IMR-90 (cell line): ENCODE data around the gene FAM131B. TPM values are rescaled to one million over a fixed set of nuclear protein-coding genes. Genes with fewer than 3 reads are reported as not detected.

Source experiments
- ATAC-seq: fragments of 200-7000 bp; cut with Tn5 transposase; 2 replicates; pipeline ENCODE4 v1.9.1; 2020; ENCODE audit warnings: low read depth, mild to moderate bottlenecking, moderate library complexity
- BruUV-seq: library from RNA; stranded (reverse); fragments of 400-500 nt; replicated peaks from 2 replicates; lab custom pipeline; 2021; lab: Mats Ljungman, UMichigan
- CTCF ChIA-PET: fragments of 300-600 bp; formaldehyde crosslinking; extraction: SDS; loops from one replicate; lab custom pipeline; 2021; ENCODE audit warnings: antibody characterized with exemption; lab: Yijun Ruan, JAX
- POLR2A ChIA-PET: fragments of 300-600 bp; sonication (Branson Sonifier 250); formaldehyde crosslinking; loops from one replicate; lab custom pipeline; 2022; ENCODE audit warnings: antibody characterized with exemption; ENCODE audit not compliant: unreplicated experiment; lab: Charles Lee
- DNase-seq: peaks from one replicate; pipeline ENCODE4 v3.0.0; 2013
- H2AFZ ChIP-seq: replicated peaks from 2 replicates; pipeline ENCODE3; 2013; ENCODE audit warnings: low read length, mild to moderate bottlenecking; ENCODE audit not compliant: poor library complexity
- H2AK5ac ChIP-seq: 2 replicates; pipeline ENCODE4 v1.6.1; 2013; ENCODE audit warnings: low read depth, low read length, inconsistent platforms
- H2AK9ac ChIP-seq: replicated peaks from 2 replicates; pipeline ENCODE3; 2013; ENCODE audit warnings: mild to moderate bottlenecking, low read depth, low read length, moderate library complexity; ENCODE audit not compliant: poor library complexity
- H2BK120ac ChIP-seq: 2 replicates; pipeline ENCODE4 v1.6.1; 2013; ENCODE audit warnings: low read depth, low read length, inconsistent platforms
- H2BK15ac ChIP-seq: 3 replicates; pipeline ENCODE4 v1.6.1; 2013; ENCODE audit warnings: low read depth, low read length, inconsistent platforms
- H2BK20ac ChIP-seq: 2 replicates; pipeline ENCODE4 v1.6.1; 2013; ENCODE audit warnings: low read depth, mild to moderate bottlenecking, inconsistent platforms, low read length, moderate library complexity
- H2BK5ac ChIP-seq: 2 replicates; pipeline ENCODE4 v1.6.1; 2013; ENCODE audit warnings: mild to moderate bottlenecking, low read depth, low read length, inconsistent platforms; ENCODE audit not compliant: poor library complexity, severe bottlenecking
- H3K14ac ChIP-seq: replicated peaks from 2 replicates; pipeline ENCODE4 v1.6.1; 2013; ENCODE audit warnings: low read depth, low read length, inconsistent platforms
- H3K18ac ChIP-seq: 2 replicates; pipeline ENCODE4 v1.6.1; 2013; ENCODE audit warnings: low read depth, low read length, control low read depth
- H3K23ac ChIP-seq: 2 replicates; pipeline ENCODE4 v1.6.1; 2013; ENCODE audit warnings: low read depth, low read length, inconsistent platforms
- H3K27ac ChIP-seq: 2 replicates; pipeline ENCODE4 v1.5.1; 2013; ENCODE audit warnings: mild to moderate bottlenecking, control low read depth, low read length; ENCODE audit not compliant: insufficient read depth
- H3K27me3 ChIP-seq: 2 replicates; pipeline ENCODE4 v1.6.1; 2013; ENCODE audit warnings: low read length; ENCODE audit not compliant: control insufficient read depth, insufficient read depth
- H3K36me3 ChIP-seq: 2 replicates; pipeline ENCODE4 v1.6.1; 2013; ENCODE audit warnings: low read length, mixed read lengths; ENCODE audit not compliant: control insufficient read depth, insufficient read depth
- H3K4ac ChIP-seq: 2 replicates; pipeline ENCODE4 v1.6.1; 2013; ENCODE audit warnings: low read depth, low read length, inconsistent platforms
- H3K4me1 ChIP-seq: 2 replicates; pipeline ENCODE4 v1.6.1; 2013; ENCODE audit warnings: low read length, mixed read lengths; ENCODE audit not compliant: control insufficient read depth, insufficient read depth
- H3K4me2 ChIP-seq: 2 replicates; pipeline ENCODE4 v1.6.1; 2013; ENCODE audit warnings: low read depth, mild to moderate bottlenecking, control low read depth, low read length, moderate library complexity
- H3K4me3 ChIP-seq: 2 replicates; pipeline ENCODE4 v1.5.1; 2013; ENCODE audit warnings: low read depth, mild to moderate bottlenecking, control low read depth, low read length, moderate library complexity; ENCODE audit not compliant: insufficient read depth
- H3K56ac ChIP-seq: 2 replicates; pipeline ENCODE4 v1.6.1; 2013; ENCODE audit warnings: low read length, inconsistent platforms; ENCODE audit not compliant: insufficient read depth; ENCODE audit errors: extremely low read depth
- H3K79me1 ChIP-seq, 2 experiments: 2 replicates each; pipeline ENCODE4 v1.6.1; 2013; ENCODE audit warnings: low read length in 2 of 2, inconsistent platforms in 1 of 2, low read depth in 1 of 2
- H3K9ac ChIP-seq: 2 replicates; pipeline ENCODE4 v1.6.1; 2013; ENCODE audit warnings: low read depth, low read length, control low read depth
- H3K9me1 ChIP-seq: 2 replicates; pipeline ENCODE4 v1.6.1; 2013; ENCODE audit warnings: low read length, inconsistent platforms; ENCODE audit not compliant: insufficient read depth
- H3K9me3 ChIP-seq: 2 replicates; pipeline ENCODE4 v1.6.1; 2013; ENCODE audit warnings: low read length; ENCODE audit not compliant: control insufficient read depth, insufficient read depth
- H4K20me1 ChIP-seq: 2 replicates; pipeline ENCODE4 v1.6.1; 2013; ENCODE audit warnings: low read length, inconsistent platforms; ENCODE audit not compliant: insufficient read depth
- H4K5ac ChIP-seq: 2 replicates; pipeline ENCODE4 v1.6.1; 2013; ENCODE audit warnings: mild to moderate bottlenecking, low read depth, low read length, control low read depth
- H4K8ac ChIP-seq, 2 experiments: 2 replicates each; pipeline ENCODE4 v1.6.1; 2013; ENCODE audit warnings: low read depth in 2 of 2, low read length in 2 of 2, control low read depth in 1 of 2, inconsistent platforms in 1 of 2
- H4K91ac ChIP-seq: 2 replicates; pipeline ENCODE4 v1.6.1; 2013; ENCODE audit warnings: low read depth, low read length, inconsistent platforms; ENCODE audit not compliant: insufficient read depth
- BHLHE40 ChIP-seq: fragments of 150-350 bp; IDR thresholded peaks from 2 replicates; pipeline ENCODE4 v1.6.1; 2016; ENCODE audit warnings: mild to moderate bottlenecking, low read depth, low read length
- CEBPB ChIP-seq: IDR thresholded peaks from 2 replicates; pipeline ENCODE4 v1.6.1; 2012; ENCODE audit warnings: low read depth, low read length, improper control_type of control experiment
- CHD1 ChIP-seq: IDR thresholded peaks from 2 replicates; pipeline ENCODE4 v1.6.1; 2012; ENCODE audit warnings: low read depth, low read length, improper control_type of control experiment
- FOS ChIP-seq: fragments of 150-350 bp; IDR thresholded peaks from 2 replicates; pipeline ENCODE4 v1.6.1; 2016; ENCODE audit warnings: low read depth, low read length
- MAFK ChIP-seq: IDR thresholded peaks from 2 replicates; pipeline ENCODE4 v1.6.1; 2012; ENCODE audit warnings: low read depth, low read length, improper control_type of control experiment
- MAZ ChIP-seq: IDR thresholded peaks from 2 replicates; pipeline ENCODE4 v1.6.1; 2012; ENCODE audit warnings: low read depth, mild to moderate bottlenecking, low read length, improper control_type of control experiment, moderate library complexity, borderline replicate concordance
- NFE2L2 ChIP-seq: fragments of 150-350 bp; IDR thresholded peaks from 2 replicates; pipeline ENCODE4 v1.6.1; 2016; ENCODE audit warnings: low read depth, mild to moderate bottlenecking, low read length
- POLR2A ChIP-seq: IDR thresholded peaks from 2 replicates; pipeline ENCODE4 v1.6.1; 2012; ENCODE audit warnings: mild to moderate bottlenecking, low read depth, low read length
- RAD21 ChIP-seq: IDR thresholded peaks from 2 replicates; pipeline ENCODE4 v1.6.1; 2012; ENCODE audit warnings: low read length, improper control_type of control experiment
- RCOR1 ChIP-seq: IDR thresholded peaks from 2 replicates; pipeline ENCODE4 v1.6.1; 2012; ENCODE audit warnings: mild to moderate bottlenecking, low read length, improper control_type of control experiment; ENCODE audit not compliant: insufficient replicate concordance
- RFX5 ChIP-seq: IDR thresholded peaks from 2 replicates; pipeline ENCODE4 v1.8.0; 2012; ENCODE audit warnings: low read depth, mild to moderate bottlenecking, low read length, moderate library complexity
- SMC3 ChIP-seq: fragments of 150-350 bp; IDR thresholded peaks from 2 replicates; pipeline ENCODE4 v1.6.1; 2016; ENCODE audit warnings: low read depth, mild to moderate bottlenecking, antibody characterized with exemption, low read length, moderate library complexity
- WGBS, 2 experiments: methylation state at CpG; one replicate each; pipeline versions ENCODE4 v1.1.5 to v1.1.7; 2013; ENCODE audit warnings: missing lambda C conversion rate in 2 of 2; ENCODE audit not compliant: insufficient read length in 1 of 2; ENCODE audit errors: extremely low coverage in 2 of 2; 5-methylcytosine and 5-hydroxymethylcytosine counted together
- dilution Hi-C: fragments of 300-500 bp; cut with HindIII; formaldehyde crosslinking; loops from one replicate; pipeline ENCODE4 v1.14.3; 2018; ENCODE audit warnings: low sequenced_read_pairs; ENCODE audit not compliant: unreplicated experiment
- in situ Hi-C: fragments of 300-500 bp; cut with MboI; formaldehyde crosslinking; loops from 3 replicates; pipeline ENCODE4 v1.14.3; 2019; ENCODE audit warnings: low sequenced_read_pairs, inconsistent platforms, mixed read lengths
- intact Hi-C: fragments of 100-400 bp; cut with micrococcal nuclease; formaldehyde crosslinking; loops from 2 replicates; pipeline ENCODE4 v1.10.0; 2022
- polyA plus RNA-seq, 3 experiments: library from polyadenylated mRNA; depleted of rRNA; stranded (reverse); fragments of >200 nt; gene quantifications; 2 replicates each; pipeline ENCODE4 v1.2.3, GENCODE V29; 2012; ENCODE audit warnings: low replicate concordance in 1 of 3
- total RNA-seq: library from RNA; depleted of rRNA; stranded (reverse); fragments of >200 nt; gene quantifications from 2 replicates; pipeline ENCODE4 v1.2.3, GENCODE V29; 2012
- TF ChIP-seq, protein P1 (sequence below): conservative IDR thresholded peaks from 2 replicates; pipeline ENCODE4 v1.5.1; 2012; ENCODE audit warnings: mild to moderate bottlenecking, low read depth, low read length, improper control_type of control experiment
- TF ChIP-seq, protein P2 (sequence below): fragments of 150-350 bp; IDR thresholded peaks from 2 replicates; pipeline ENCODE4 v1.6.1; 2016; ENCODE audit warnings: low read depth, mild to moderate bottlenecking, low read length, moderate library complexity, borderline replicate concordance
- TF ChIP-seq, protein P3 (sequence below): fragments of 150-350 bp; IDR thresholded peaks from 2 replicates; pipeline ENCODE4 v1.6.1; 2017; ENCODE audit warnings: mild to moderate bottlenecking, antibody characterized with exemption, low read length, low read depth

The FAM131B gene
- total and polyA plus RNA-seq, 2 of the 4 experiments (the other 2 are of a cell fraction): 3.4 to 4.3 TPM

DNA sequence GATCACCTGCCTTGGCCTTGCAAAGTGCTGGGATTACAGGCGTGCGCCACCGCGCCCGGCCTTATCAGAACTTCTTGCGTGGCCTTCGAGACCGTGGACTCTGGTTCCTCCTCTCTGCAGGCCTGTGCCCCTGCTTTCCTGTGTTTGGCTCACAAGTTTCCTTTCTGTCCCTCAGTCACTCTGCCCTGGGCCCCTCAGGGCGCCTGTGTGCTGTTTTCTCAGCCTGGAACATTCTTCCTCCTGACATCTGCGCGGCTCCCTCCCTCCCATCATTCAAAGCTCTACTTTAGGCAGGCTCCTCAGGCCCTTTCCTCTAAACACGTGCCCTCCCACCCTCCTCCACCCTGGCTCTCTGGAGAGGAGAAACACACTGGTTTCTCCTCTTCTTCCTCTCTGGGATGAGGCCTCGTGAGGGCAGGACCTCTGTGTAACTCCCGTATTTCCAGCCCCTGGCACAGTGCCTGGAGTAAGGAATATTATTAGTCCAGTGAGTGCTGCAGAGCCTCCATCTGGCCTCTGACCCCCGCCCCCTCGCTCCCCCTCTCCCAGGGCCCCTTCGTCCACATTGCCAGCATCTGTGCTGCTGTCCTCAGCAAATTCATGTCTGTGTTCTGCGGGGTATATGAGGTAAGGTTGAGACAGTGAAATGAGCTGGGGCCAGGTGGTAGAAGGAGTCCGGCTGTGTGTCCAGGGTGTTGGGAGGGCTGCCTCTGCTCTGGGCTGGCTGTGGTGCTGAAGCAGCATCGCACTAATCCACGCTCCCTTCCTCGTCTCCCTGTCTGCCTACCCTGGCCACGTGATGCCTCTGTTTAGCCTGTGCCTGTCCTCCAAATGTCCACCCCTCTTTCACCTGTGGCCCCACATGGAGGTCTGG is 39.5 kb downstream of the FAM131B start:
- ChIA-PET CTCF (no interaction called here), POLR2A (no interaction called here)
- H3K79me1 ChIP-seq: no peaks in the 10 kb centered on the region
- H3K18ac ChIP-seq: no peak overlapping the region; the same call in 1 of the 2 replicates
- H2AK5ac ChIP-seq: peak overlapping the region; percentile 2; the same call in 1 of the 2 replicates
- ATAC-seq: no peak
- H3K23ac ChIP-seq: no peak overlapping the region
- no peak overlapping the region for H3K4ac ChIP-seq
- H4K8ac ChIP-seq: no peak overlapping the region
- no TSS peak for BruUV-seq
- H3K14ac ChIP-seq: no peak overlapping the region
- H3K4me1 ChIP-seq: peaks cover 10% of the 10 kb centered on the region; the same call in 1 of the 2 replicates
- no peaks in the 10 kb centered on the region for H3K9me3 ChIP-seq
- H2BK5ac ChIP-seq: no peak overlapping the region
- no peak overlapping the region for H2BK120ac ChIP-seq
- in situ Hi-C loops (no loop called here), intact Hi-C loops (no loop called here), dilution Hi-C loops (no loop called here)
- no peak overlapping the region for H4K91ac ChIP-seq
- no peak overlapping the region for H3K4me2 ChIP-seq
- no peak overlapping the region for H2AK9ac ChIP-seq
- no peak overlapping the region for H2BK15ac ChIP-seq
- H3K9me1 ChIP-seq: no peaks in the 10 kb centered on the region
- H3K27ac ChIP-seq: no peak overlapping the region
- H3K27me3 ChIP-seq: peaks cover 5% of the 10 kb centered on the region; the same call in 1 of the 2 replicates
- H2BK20ac ChIP-seq: no peak overlapping the region
- 87% methylated on average over 15 of the region's 23 CpGs; no CpG with 5 or more reads in 1 of the 2 experiments for WGBS, 2 experiments
- H4K20me1 ChIP-seq: no peaks in the 10 kb centered on the region
- DNase-seq: no peak
- no peak overlapping the region; the same call in 1 of the 2 replicates for H4K5ac ChIP-seq
- no peak overlapping the region for H3K56ac ChIP-seq
- H3K36me3 ChIP-seq: no peaks in the 10 kb centered on the region
- H3K4me3 ChIP-seq: no peak overlapping the region
- no peak overlapping the region for H3K9ac ChIP-seq
- H2AFZ ChIP-seq: peak overlapping the region; percentile 36
- no peak for TF ChIP-seq MAZ
- no peak for TF ChIP-seq MAFK
- TF ChIP-seq CEBPB: no peak
- no peak for TF ChIP-seq RAD21
- no peak for TF ChIP-seq RCOR1
- TF ChIP-seq, protein P1, sequence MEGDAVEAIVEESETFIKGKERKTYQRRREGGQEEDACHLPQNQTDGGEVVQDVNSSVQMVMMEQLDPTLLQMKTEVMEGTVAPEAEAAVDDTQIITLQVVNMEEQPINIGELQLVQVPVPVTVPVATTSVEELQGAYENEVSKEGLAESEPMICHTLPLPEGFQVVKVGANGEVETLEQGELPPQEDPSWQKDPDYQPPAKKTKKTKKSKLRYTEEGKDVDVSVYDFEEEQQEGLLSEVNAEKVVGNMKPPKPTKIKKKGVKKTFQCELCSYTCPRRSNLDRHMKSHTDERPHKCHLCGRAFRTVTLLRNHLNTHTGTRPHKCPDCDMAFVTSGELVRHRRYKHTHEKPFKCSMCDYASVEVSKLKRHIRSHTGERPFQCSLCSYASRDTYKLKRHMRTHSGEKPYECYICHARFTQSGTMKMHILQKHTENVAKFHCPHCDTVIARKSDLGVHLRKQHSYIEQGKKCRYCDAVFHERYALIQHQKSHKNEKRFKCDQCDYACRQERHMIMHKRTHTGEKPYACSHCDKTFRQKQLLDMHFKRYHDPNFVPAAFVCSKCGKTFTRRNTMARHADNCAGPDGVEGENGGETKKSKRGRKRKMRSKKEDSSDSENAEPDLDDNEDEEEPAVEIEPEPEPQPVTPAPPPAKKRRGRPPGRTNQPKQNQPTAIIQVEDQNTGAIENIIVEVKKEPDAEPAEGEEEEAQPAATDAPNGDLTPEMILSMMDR: no peak
- TF ChIP-seq, protein P2, sequence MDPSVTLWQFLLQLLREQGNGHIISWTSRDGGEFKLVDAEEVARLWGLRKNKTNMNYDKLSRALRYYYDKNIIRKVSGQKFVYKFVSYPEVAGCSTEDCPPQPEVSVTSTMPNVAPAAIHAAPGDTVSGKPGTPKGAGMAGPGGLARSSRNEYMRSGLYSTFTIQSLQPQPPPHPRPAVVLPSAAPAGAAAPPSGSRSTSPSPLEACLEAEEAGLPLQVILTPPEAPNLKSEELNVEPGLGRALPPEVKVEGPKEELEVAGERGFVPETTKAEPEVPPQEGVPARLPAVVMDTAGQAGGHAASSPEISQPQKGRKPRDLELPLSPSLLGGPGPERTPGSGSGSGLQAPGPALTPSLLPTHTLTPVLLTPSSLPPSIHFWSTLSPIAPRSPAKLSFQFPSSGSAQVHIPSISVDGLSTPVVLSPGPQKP: no peak
- TF ChIP-seq RFX5: no peak
- TF ChIP-seq, protein P3, sequence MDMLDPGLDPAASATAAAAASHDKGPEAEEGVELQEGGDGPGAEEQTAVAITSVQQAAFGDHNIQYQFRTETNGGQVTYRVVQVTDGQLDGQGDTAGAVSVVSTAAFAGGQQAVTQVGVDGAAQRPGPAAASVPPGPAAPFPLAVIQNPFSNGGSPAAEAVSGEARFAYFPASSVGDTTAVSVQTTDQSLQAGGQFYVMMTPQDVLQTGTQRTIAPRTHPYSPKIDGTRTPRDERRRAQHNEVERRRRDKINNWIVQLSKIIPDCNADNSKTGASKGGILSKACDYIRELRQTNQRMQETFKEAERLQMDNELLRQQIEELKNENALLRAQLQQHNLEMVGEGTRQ: no peak
- no peak for TF ChIP-seq SMC3
- no peak for TF ChIP-seq BHLHE40
- TF ChIP-seq POLR2A: no peak
- no peak for TF ChIP-seq NFE2L2
- no peak for TF ChIP-seq CHD1
- TF ChIP-seq FOS: no peak
